D721Med (cell line): Measurements from ENCODE around the gene MYO9A.

Experiments used
- DNase-seq: peaks from one replicate; pipeline ENCODE4 v3.0.0; 2011; ENCODE audit warnings: low spot score; ENCODE audit not compliant: insufficient read length
- FAIRE-seq: peaks from 2 replicates; lab custom pipeline; 2011; peaks lifted over from hg19 to GRCh38; lab: Jason Lieb, UNC
- TF ChIP-seq, protein P1 (sequence below): IDR thresholded peaks from 2 replicates; pipeline ENCODE4 v1.5.1; 2012; ENCODE audit warnings: mild to moderate bottlenecking, control low read depth; ENCODE audit not compliant: insufficient read depth; ENCODE audit errors: missing control alignments

MYO9A gene

DNA sequence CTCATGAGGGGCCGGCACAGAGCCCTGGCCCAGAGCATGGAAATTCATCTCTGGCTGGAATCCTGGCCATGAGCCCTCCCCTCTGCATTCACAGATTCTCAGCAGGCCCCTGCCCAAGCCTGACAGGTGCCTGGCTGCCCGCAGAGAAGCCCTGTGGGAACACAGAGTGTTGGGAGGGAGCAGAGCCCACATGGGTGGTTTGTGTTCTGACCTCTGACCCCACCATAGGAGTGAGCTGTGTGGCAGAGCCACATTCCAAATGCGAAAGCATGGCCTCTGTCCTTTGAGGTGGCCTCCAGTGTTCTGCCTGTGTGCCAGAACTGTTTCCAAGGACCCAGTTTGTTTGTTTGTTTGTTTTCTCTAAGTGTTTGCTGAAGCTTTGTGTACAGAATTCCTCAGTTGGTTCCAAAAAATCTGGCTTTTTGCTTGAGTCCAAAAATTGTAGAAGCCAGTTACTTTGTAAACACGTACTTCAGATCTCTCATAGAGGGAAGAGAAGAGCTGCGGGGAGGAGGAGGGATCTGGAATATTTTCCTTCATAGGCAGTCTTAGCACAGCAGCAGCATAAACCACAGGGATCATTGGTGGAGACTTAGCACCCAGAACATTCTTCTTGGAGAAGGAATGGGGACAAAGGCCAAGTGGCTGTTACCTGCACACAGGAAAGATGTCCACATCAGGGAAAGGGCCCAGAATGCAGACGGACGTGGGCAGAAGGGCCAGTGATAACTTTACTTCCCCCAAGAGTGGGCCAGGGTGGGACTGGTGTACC lies 43.6 kb upstream of the MYO9A start:
- TF ChIP-seq, protein P1, sequence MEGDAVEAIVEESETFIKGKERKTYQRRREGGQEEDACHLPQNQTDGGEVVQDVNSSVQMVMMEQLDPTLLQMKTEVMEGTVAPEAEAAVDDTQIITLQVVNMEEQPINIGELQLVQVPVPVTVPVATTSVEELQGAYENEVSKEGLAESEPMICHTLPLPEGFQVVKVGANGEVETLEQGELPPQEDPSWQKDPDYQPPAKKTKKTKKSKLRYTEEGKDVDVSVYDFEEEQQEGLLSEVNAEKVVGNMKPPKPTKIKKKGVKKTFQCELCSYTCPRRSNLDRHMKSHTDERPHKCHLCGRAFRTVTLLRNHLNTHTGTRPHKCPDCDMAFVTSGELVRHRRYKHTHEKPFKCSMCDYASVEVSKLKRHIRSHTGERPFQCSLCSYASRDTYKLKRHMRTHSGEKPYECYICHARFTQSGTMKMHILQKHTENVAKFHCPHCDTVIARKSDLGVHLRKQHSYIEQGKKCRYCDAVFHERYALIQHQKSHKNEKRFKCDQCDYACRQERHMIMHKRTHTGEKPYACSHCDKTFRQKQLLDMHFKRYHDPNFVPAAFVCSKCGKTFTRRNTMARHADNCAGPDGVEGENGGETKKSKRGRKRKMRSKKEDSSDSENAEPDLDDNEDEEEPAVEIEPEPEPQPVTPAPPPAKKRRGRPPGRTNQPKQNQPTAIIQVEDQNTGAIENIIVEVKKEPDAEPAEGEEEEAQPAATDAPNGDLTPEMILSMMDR = no peak
- DNase-seq (no peak), FAIRE-seq (no peak)

DNA sequence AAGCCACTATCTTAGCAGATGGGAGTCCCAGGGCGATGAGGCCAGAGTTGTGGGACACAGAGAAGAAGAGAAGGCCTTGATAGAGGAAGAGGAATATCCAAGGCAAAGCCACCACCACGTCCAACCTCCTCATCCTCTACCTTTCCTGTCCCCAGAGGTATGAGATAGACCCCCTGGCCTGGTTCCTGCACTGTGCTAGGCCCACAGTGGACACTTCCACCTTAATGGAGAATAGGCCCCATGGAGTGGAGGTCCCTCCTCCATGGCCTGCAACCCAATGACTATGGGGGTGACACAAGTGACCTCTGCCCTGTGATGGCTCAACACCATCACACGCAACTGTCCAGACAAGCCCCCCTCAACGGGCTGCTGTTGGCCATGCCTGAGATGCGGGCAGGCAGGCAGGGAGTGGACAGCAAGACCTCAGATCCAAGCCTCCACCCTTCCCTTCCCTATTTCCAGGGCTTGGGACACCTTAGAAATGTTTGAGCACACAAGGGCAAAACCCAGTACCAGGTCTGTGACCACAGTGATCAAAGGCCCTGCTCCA lies 42.8 kb upstream of the MYO9A start:
- FAIRE-seq (no peak), DNase-seq (no peak)
- TF ChIP-seq, protein P1 = no peak

DNA sequence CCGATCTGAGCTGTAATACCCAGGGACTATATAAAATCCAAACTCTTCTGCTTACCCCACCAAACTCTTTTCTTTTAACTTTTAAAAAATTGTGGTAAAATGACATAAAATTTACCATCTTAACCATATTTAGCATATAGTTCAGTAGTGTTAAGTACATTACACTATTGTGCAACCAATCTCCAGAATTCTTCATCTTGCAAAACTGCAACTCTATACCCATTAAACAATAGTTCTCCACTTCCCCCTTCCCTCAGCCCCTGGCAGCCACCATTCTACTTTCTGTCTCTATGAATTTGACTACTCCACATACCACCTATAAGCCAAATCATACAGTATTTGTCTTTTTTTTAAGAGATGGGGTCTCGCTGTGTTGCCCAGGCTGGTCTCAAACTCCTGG lies 39.0 kb upstream of the MYO9A start:
- FAIRE-seq = no peak
- TF ChIP-seq, protein P1 = no peak
- DNase-seq = no peak

DNA sequence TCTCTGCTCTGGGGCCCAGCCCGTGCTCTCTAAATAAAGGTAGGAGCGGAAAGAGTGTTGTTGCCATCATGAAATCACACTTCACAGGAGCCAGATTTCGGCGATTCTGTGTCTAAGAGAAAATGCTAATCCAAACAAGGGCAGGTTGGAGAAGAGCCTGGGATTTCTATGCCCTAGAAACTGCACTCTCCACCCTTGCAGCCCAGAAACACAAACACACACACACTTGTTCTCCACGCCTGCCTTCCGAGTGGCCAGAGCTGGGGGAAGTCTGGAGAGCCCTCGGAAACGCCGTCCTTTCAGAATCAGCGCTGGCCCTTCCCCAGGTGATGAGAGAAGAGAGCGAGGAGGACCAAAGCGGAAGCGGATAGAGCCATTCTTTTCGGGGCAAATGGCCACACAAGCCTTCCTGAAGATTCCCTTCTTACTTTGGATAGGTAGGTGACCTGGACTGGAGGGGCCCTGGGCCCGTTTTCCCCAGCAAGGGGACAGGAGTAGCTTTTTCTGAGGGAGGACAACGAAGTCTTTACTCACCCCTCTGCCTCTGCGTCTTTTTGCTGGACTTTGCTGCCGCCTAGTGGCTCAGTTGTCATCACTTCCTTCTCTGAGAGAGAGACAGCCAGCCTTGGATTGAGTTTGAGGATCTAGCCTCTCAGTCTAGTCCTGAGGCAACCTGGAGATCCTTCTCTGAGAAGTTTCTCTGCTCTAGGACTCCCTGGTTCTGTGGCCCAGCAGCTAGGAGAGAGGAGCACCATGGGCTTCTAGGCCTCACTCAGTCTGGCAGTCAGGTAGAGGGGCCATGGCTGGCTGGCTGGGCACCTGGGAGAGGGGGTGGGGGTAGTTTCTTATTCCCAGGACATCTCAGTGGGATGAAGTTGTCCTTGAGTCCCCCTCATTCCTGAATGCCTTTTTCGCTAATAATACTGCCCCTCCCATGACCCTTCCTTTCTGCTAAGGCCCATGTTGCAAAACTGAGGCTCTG lies 38.0 kb upstream of the MYO9A start:
- TF ChIP-seq, protein P1 = peak; percentile 97
- FAIRE-seq = peak; percentile 90
- DNase-seq = peak; percentile 47

DNA sequence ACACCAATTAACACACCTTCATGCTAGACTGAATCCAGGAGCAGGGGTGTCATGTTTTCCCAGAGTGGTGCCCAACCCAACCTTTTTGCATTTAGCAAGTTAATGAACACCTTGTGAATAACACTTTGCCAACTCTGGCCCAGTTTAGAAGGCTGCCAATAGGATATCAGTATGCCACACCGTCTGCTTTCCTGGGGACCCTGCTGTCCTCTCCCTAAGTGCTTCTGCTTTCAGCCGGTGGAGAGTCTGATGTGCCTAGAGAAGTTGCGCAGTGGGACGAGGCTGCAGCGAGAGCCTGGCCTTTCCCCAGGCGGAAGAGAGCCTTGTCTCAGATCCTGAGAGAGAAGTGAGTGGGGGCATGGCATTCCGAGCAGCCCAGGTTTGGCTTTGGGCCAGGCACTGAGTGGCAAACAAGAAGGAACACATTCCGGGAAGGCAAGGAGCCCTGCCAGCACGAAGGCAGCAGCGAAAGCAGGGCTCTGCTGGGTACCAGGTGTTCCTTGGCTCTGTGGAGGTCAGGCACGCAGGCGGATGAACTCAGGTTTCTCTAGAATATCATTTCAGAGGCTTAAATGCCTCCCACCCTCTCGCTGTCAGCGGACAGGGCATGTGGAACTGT lies 37.2 kb upstream of the MYO9A start:
- FAIRE-seq = no peak
- no peak for DNase-seq
- TF ChIP-seq, protein P1 = no peak

DNA sequence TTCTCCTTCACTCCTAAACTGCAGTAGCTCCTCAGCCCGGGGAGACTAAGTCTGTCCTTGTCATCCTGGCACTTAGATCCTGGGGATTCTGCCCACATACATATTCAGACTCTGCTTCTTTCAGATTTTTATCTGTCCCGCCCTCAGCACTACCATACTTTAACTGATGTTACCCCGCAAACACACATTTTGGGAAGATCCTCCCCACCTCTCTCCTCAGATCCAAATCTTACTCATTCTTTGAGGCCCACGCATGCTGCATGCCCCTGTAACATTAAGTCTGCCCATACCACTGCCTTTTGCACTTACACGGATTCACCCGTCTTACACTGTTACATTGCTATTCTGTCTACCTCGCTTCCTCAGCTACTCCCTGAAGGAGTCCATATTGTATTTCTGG lies 36.4 kb upstream of the MYO9A start:
- no peak for FAIRE-seq
- DNase-seq = no peak
- TF ChIP-seq, protein P1 = no peak
